Heart left ventricle (tissue), 13 donors: ENCODE data around the gene S100B.

Source experiments
- CTCF ChIP-seq, 12 donors: fragments of 200-600 bp; sonication (generic) in 4 of 12; IDR thresholded peaks; one replicate each; pipeline versions ENCODE4 v1.5.0 to v1.8.0; 2018 to 2022; ENCODE audit warnings: antibody characterized with exemption in 12 of 12, mild to moderate bottlenecking in 5 of 12
- POLR2A ChIP-seq, 2 donors: fragments of 450-650 bp; IDR thresholded peaks; one replicate each; pipeline ENCODE4 v1.6.1; 2017; ENCODE audit warnings: antibody characterized with exemption in 2 of 2, mild to moderate bottlenecking in 2 of 2, moderate library complexity in 2 of 2
- donor health status: ischemic (EF 13 %, LVEDD 7.1; RV severe dilation, severe dysfunction).
- donor health status: DM: no; HTN: yes; CAD: no.
- donor health status: DM: no; HTN: no; CAD: no.
- donor health status: ischemic (EF 25% LVEDD 6.9; RV normal size, moderate dysfunction).
- donor health status: ischemic (EF 25% LVEDD 5.7; RV mildly dilated, moderate dysfunction).
- donor health status: ischemic (EF 35%, LVEDD 5.7; RV mildly dilated, moderate dysfunction).
- donor health status: nonischemic (EF 11% LVEDD 7.7; RV severe dilation, severe dysfunction).
- donor health status: DM: yes; HTN: yes; CAD: no.
- donor health status: PGD.
- donor health status: ischemic (EF 29% LVEDD 5.4; RV normal size, mild dysfunction).
- donor health status: nonischemic (EF 23%, LVEDD 6.1; RV moderate dilation, normal function).

- TF ChIP-seq CTCF (IDR thresholded peaks at IDR 0.05), result no peak
- no peak for TF ChIP-seq POLR2A (IDR thresholded peaks at IDR 0.05)
Observed at GRCh38 chr21:46634427-46634826, 29.5 kb upstream of the S100B start.
